A549 (cell line): ENCODE results near the gene IRGQ. TPM values are rescaled to one million over a fixed set of nuclear protein-coding genes. Genes with fewer than 3 reads are reported as not detected.

ENCODE experiments used
- ATAC-seq, 2 experiments: fragments of 200-7000 bp in 1 of 2; fragments of >200 bp in 1 of 2; cut with Nextera tagmentation in 1 of 2; cut with Tn5 transposase in 1 of 2; 3 replicates each; pipeline versions ENCODE4 v1.8.0 to v1.9.1; 2018 to 2020; ENCODE audit warnings: mild to moderate bottlenecking in 1 of 2, moderate library complexity in 1 of 2
- CTCF ChIA-PET: fragments of 300-600 bp; sonication (Branson Sonifier 250); formaldehyde crosslinking; extraction: SDS; loops from one replicate; lab custom pipeline; 2021; ENCODE audit warnings: antibody characterized with exemption, inconsistent platforms; lab: Yijun Ruan, JAX
- POLR2A ChIA-PET: fragments of 350-600 bp; formaldehyde crosslinking; extraction: SDS; loops from one replicate; lab custom pipeline; 2021; ENCODE audit warnings: antibody characterized with exemption, inconsistent platforms; lab: Yijun Ruan, JAX
- DNase-seq, 2 experiments: peaks; one replicate each; pipeline versions ENCODE4 v3.0.0 to v3.0.0-alpha.2; 2011 to 2016; ENCODE audit warnings: low read depth in 1 of 2, low spot score in 1 of 2
- FAIRE-seq: peaks from 2 replicates; lab custom pipeline; 2011; peaks lifted over from hg19 to GRCh38; lab: Jason Lieb, UNC
- H3K27ac ChIP-seq, 2 experiments: fragments of >200 bp; sonication (Bioruptor Twin); formaldehyde crosslinking; 3 replicates each; pipeline ENCODE4 v1.5.1; 2016 to 2017
- H3K4me1 ChIP-seq: fragments of >200 bp; sonication (Bioruptor Twin); formaldehyde crosslinking; 3 replicates; pipeline ENCODE4 v1.6.1; 2016
- H3K4me2 ChIP-seq: fragments of >200 bp; sonication (Bioruptor Twin); formaldehyde crosslinking; 3 replicates; pipeline ENCODE4 v1.6.1; 2016
- H3K4me3 ChIP-seq: fragments of >200 bp; sonication (Bioruptor Twin); formaldehyde crosslinking; 3 replicates; pipeline ENCODE4 v1.5.1; 2016
- H3K9me3 ChIP-seq: fragments of >200 bp; sonication (Bioruptor Twin); formaldehyde crosslinking; 3 replicates; pipeline ENCODE4 v1.6.1; 2016
- BHLHE40 ChIP-seq: IDR thresholded peaks from 2 replicates; pipeline ENCODE4 v1.6.1; 2012; ENCODE audit warnings: low read depth, low read length, inconsistent platforms
- CBX8 ChIP-seq: fragments of 200-600 bp; sonication (generic); IDR thresholded peaks from 2 replicates; pipeline ENCODE4 v1.6.1; 2016
- CEBPB ChIP-seq, 2 experiments: fragments of >200 bp in 1 of 2; sonication (Bioruptor Twin) in 1 of 2; formaldehyde crosslinking in 1 of 2; IDR thresholded peaks; 2 replicates each; pipeline ENCODE4 v1.6.1; 2012 to 2016
- CHD4 ChIP-seq: fragments of 200-600 bp; sonication (generic); IDR thresholded peaks from 2 replicates; pipeline ENCODE4 v1.6.1; 2016; ENCODE audit warnings: antibody characterized with exemption, mild to moderate bottlenecking, borderline replicate concordance
- EHF ChIP-seq: fragments of 250-450 bp; sonication (Bioruptor Pico); IDR thresholded peaks from 2 replicates; pipeline ENCODE4 v1.5.0; 2020; ENCODE audit warnings: mild to moderate bottlenecking
- ESRRA ChIP-seq: fragments of 150-350 bp; IDR thresholded peaks from 2 replicates; pipeline ENCODE4 v1.6.1; 2014; ENCODE audit warnings: mild to moderate bottlenecking, low read length, borderline replicate concordance
- FOSB ChIP-seq: fragments of 250-450 bp; sonication (Bioruptor Pico); IDR thresholded peaks from 2 replicates; pipeline ENCODE4 v1.5.0; 2020; ENCODE audit warnings: mild to moderate bottlenecking, moderate library complexity
- FOSL2 ChIP-seq, 2 experiments: fragments of 450-650 bp in 1 of 2; fragments of >200 bp in 1 of 2; sonication (Bioruptor Twin) in 1 of 2; formaldehyde crosslinking; IDR thresholded peaks; 2 replicates each; pipeline versions ENCODE4 v1.5.0 to v1.6.1; 2016 to 2020; ENCODE audit warnings: mild to moderate bottlenecking in 1 of 2, moderate library complexity in 1 of 2
- GATA3 ChIP-seq: IDR thresholded peaks from 2 replicates; pipeline ENCODE4 v1.6.1; 2012; ENCODE audit warnings: borderline replicate concordance
- HDAC2 ChIP-seq: fragments of 200-600 bp; sonication (generic); IDR thresholded peaks from 2 replicates; pipeline ENCODE4 v1.6.1; 2016
- HES2 ChIP-seq: fragments of >200 bp; sonication (Bioruptor Twin); formaldehyde crosslinking; IDR thresholded peaks from 2 replicates; pipeline ENCODE4 v1.6.1; 2016
- HOXA7 ChIP-seq: fragments of 250-450 bp; sonication (Bioruptor Pico); IDR thresholded peaks from 2 replicates; pipeline ENCODE4 v1.5.0; 2020; ENCODE audit warnings: mild to moderate bottlenecking, moderate library complexity
- HOXB13 ChIP-seq: fragments of 250-450 bp; sonication (Bioruptor Pico); IDR thresholded peaks from 2 replicates; pipeline ENCODE4 v1.5.0; 2020; ENCODE audit warnings: low read depth, mild to moderate bottlenecking, moderate library complexity
- MAFK ChIP-seq: fragments of 450-650 bp; IDR thresholded peaks from 2 replicates; pipeline ENCODE4 v1.6.1; 2014; ENCODE audit not compliant: partially characterized antibody
- NPAS2 ChIP-seq: fragments of 250-450 bp; sonication (Bioruptor Pico); IDR thresholded peaks from 2 replicates; pipeline ENCODE4 v1.8.0; 2022; ENCODE audit warnings: mild to moderate bottlenecking, moderate library complexity, borderline replicate concordance
- NR3C1 ChIP-seq: fragments of >200 bp; sonication (Bioruptor Twin); formaldehyde crosslinking; IDR thresholded peaks from 3 replicates; pipeline ENCODE4 v1.6.1; 2017
- PHF8 ChIP-seq: fragments of 200-600 bp; sonication (generic); IDR thresholded peaks from 2 replicates; pipeline ENCODE4 v1.6.1; 2016; ENCODE audit warnings: low read depth, mild to moderate bottlenecking, antibody characterized with exemption, moderate library complexity, borderline replicate concordance
- POLR2A ChIP-seq: IDR thresholded peaks from 2 replicates; pipeline ENCODE4 v1.6.1; 2012; ENCODE audit warnings: mild to moderate bottlenecking, low read length
- POLR2AphosphoS2 ChIP-seq: conservative IDR thresholded peaks from 2 replicates; pipeline ENCODE4 v1.6.1; 2012; ENCODE audit warnings: low read length, improper control_type of control experiment, inconsistent platforms
- RARB ChIP-seq: fragments of 250-450 bp; sonication (Bioruptor Pico); IDR thresholded peaks from 2 replicates; pipeline ENCODE4 v1.8.0; 2021; ENCODE audit warnings: mild to moderate bottlenecking, moderate library complexity
- REST ChIP-seq: fragments of 200-600 bp; sonication (generic); IDR thresholded peaks from 2 replicates; pipeline ENCODE4 v1.6.1; 2016; ENCODE audit warnings: antibody characterized with exemption, mild to moderate bottlenecking, moderate library complexity
- SMC3 ChIP-seq: fragments of >200 bp; sonication (Bioruptor Twin); formaldehyde crosslinking; IDR thresholded peaks from 3 replicates; pipeline ENCODE4 v1.6.1; 2018; ENCODE audit warnings: inconsistent platforms
- SREBF2 ChIP-seq: fragments of 450-650 bp; IDR thresholded peaks from 2 replicates; pipeline ENCODE4 v1.6.1; 2014; ENCODE audit warnings: mild to moderate bottlenecking, moderate library complexity
- TP53 ChIP-seq: fragments of 250-450 bp; sonication (Bioruptor Pico); IDR thresholded peaks from 2 replicates; pipeline ENCODE4 v1.5.0; 2021; ENCODE audit warnings: mild to moderate bottlenecking, moderate library complexity
- ZC3H11A ChIP-seq: fragments of 450-650 bp; IDR thresholded peaks from 2 replicates; pipeline ENCODE4 v1.6.1; 2014; ENCODE audit warnings: antibody characterized with exemption, mild to moderate bottlenecking
- ZNF302 ChIP-seq: fragments of 250-450 bp; sonication (Bioruptor Pico); IDR thresholded peaks from 2 replicates; pipeline ENCODE4 v1.9.0; 2021; ENCODE audit warnings: inconsistent platforms, mild to moderate bottlenecking, moderate library complexity
- ZSCAN20 ChIP-seq: fragments of 250-450 bp; sonication (Bioruptor Pico); IDR thresholded peaks from 2 replicates; pipeline ENCODE4 v1.8.0; 2022; ENCODE audit warnings: mild to moderate bottlenecking, moderate library complexity
- WGBS: methylation state at CpG from one replicate; pipeline ENCODE4 v1.1.6; 2017; ENCODE audit errors: missing lambda C conversion rate; 5-methylcytosine and 5-hydroxymethylcytosine counted together
- polyA plus RNA-seq, 4 experiments: library from polyadenylated mRNA; depleted of rRNA in 3 of 4; stranded (reverse); fragments of >200 nt; fragmentation: RNase III in 1 of 4; extraction: RNeasy Plus Mini Kit Qiagen cat#74134 plus additional on column Dnase treatment in 1 of 4; gene quantifications; 2 replicates in 3 of 4; 3 replicates in 1 of 4; pipeline ENCODE4 v1.2.3, GENCODE V29; 2011 to 2017
- TF ChIP-seq, protein P1 (sequence below): IDR thresholded peaks from 2 replicates; pipeline ENCODE4 v1.6.1; 2012
- TF ChIP-seq, protein P2 (sequence below): fragments of 150-350 bp; IDR thresholded peaks from 2 replicates; pipeline ENCODE4 v1.6.1; 2014; ENCODE audit warnings: low read depth, mild to moderate bottlenecking, low read length

IRGQ gene
- polyA plus RNA-seq, 2 of the 4 experiments (the other 2 are of a cell fraction) = 6.5 to 10.0 TPM

DNA sequence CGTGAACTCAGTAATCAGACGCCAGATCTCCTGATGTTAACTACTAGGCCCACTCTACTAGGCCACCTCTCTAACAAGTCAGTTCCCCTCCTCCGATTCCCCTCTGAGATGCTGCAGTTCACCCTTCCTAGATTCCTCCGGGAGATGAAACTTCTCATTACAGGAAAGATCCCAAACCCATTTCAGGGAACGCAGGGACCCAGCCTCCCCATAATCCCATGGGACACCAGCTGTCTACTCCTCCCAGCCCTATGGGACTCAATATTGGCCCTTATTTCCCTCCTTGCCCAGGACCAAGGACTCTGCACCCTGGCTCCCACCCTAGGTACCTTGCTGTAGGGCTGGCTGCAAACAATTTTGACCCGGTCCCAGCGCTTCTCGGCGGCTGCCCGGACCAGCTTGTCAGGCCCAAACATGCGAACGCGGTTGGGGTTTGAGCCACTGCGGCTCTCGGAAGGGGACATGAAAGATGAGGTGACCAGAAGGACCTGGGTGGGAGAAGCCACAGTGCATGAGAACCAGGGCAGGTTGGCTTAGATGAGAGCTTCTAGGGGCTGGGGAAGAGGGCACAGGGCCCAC is 41.5 kb downstream of the IRGQ start:
- no peak overlapping the region for H3K27ac ChIP-seq
- no peak for ATAC-seq
- DNase-seq = no peak
- 91% methylated on average over 15 of the region's 15 CpGs for WGBS
- no peak overlapping the region for H3K4me3 ChIP-seq
- no peak for TF ChIP-seq REST
- no peak for TF ChIP-seq RARB
- TF ChIP-seq TP53 (CRISPR knock-in tag) = no peak
- TF ChIP-seq HES2 = no peak
- no peak for TF ChIP-seq FOSB (CRISPR knock-in tag)
- TF ChIP-seq ZC3H11A = no peak
- TF ChIP-seq SMC3 = no peak
- no peak for TF ChIP-seq HDAC2
- TF ChIP-seq BHLHE40 = no peak
- TF ChIP-seq CHD4 = no peak
- no peak for TF ChIP-seq EHF
- TF ChIP-seq, protein P1, sequence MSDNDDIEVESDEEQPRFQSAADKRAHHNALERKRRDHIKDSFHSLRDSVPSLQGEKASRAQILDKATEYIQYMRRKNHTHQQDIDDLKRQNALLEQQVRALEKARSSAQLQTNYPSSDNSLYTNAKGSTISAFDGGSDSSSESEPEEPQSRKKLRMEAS = no peak
- no peak for TF ChIP-seq NR3C1
- TF ChIP-seq, protein P2, sequence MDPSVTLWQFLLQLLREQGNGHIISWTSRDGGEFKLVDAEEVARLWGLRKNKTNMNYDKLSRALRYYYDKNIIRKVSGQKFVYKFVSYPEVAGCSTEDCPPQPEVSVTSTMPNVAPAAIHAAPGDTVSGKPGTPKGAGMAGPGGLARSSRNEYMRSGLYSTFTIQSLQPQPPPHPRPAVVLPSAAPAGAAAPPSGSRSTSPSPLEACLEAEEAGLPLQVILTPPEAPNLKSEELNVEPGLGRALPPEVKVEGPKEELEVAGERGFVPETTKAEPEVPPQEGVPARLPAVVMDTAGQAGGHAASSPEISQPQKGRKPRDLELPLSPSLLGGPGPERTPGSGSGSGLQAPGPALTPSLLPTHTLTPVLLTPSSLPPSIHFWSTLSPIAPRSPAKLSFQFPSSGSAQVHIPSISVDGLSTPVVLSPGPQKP = no peak
- TF ChIP-seq MAFK = no peak
- TF ChIP-seq GATA3 = no peak
- no peak for TF ChIP-seq CEBPB (IDR thresholded peaks at IDR 0.05)
- TF ChIP-seq POLR2A = no peak
- TF ChIP-seq ZNF302 (CRISPR knock-in tag) = no peak
- TF ChIP-seq, all 56 proteins: peak for 0
- POLR2A ChIA-PET = interaction anchor here (1.4 kb wide), 1 partner anchor 21 kb away, joined by 5 read pairs; the partner anchor contains the start of gene ZNF575
- H3K9me3 ChIP-seq = no peaks in the 10 kb centered on the region
- no peak for FAIRE-seq
- no peaks in the 10 kb centered on the region for H3K4me1 ChIP-seq
- no peak overlapping the region for H3K4me2 ChIP-seq
- CTCF ChIA-PET = interaction anchor here (0.6 to 8.9 kb wide), 39 partner anchors 7 to 1094 kb away, joined by 3 to 167 read pairs (median 6); partner anchors contain the start of genes IRGQ, PINLYP, PLAUR and XRCC1

DNA sequence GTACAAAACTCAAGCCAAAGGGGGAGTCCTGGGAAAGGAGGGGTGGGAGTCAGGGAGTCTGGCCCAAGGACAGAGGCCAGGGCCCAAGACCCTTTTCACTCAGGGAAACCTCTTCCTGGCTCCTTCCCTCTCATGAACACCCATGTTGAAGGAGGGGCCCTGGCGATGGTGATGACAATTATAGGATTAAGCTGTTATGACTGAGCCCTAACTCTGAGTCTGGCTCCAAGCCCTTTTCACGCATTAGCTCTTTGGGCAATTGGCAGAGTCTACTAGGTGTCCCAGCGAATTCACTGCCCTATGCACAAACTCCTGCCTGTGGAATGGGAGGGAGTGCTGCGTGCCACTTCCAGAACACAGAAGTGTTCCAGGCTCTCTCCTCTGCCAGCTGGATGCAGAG is 42.3 kb downstream of the IRGQ start:
- no peak for TF ChIP-seq HOXB13
- TF ChIP-seq PHF8 = no peak
- TF ChIP-seq ESRRA = no peak
- TF ChIP-seq FOSL2 (IDR thresholded peaks at IDR 0.05) = no peak
- no peak for TF ChIP-seq FOSL2 (CRISPR knock-in tag; IDR thresholded peaks at IDR 0.05)
- no peak for TF ChIP-seq HDAC2
- no peak for TF ChIP-seq ZSCAN20 (CRISPR knock-in tag)
- no peak for TF ChIP-seq POLR2A
- no peak for TF ChIP-seq HOXA7 (CRISPR knock-in tag)
- no peak for TF ChIP-seq BHLHE40
- TF ChIP-seq EHF = no peak
- no peak for TF ChIP-seq NPAS2 (CRISPR knock-in tag)
- no peak for TF ChIP-seq REST
- TF ChIP-seq POLR2AphosphoS2 = no peak
- no peak for TF ChIP-seq GATA3
- no peak for TF ChIP-seq SREBF2
- TF ChIP-seq TP53 (CRISPR knock-in tag) = no peak
- TF ChIP-seq FOSB (CRISPR knock-in tag) = no peak
- TF ChIP-seq CBX8 = no peak
- Histone ChIP-seq H3K9me3 (no peaks in the 10 kb centered on the region), H3K27ac (no peak overlapping the region), H3K4me3 (no peak overlapping the region), H3K4me1 (no peaks in the 10 kb centered on the region), H3K4me2 (no peak overlapping the region)
- 91% methylated on average over 4 of the region's 4 CpGs for WGBS
- FAIRE-seq (no peak), ATAC-seq (no peak), DNase-seq (no peak)
- ChIA-PET POLR2A (no interaction called here), CTCF (interaction anchor here (0.5 to 8.9 kb wide), 14 partner anchors 15 to 493 kb away, joined by 3 to 167 read pairs (median 10); partner anchors contain the start of genes IRGQ, PINLYP, XRCC1 and ZNF575)
